Progenitor cell of endocrine pancreas (in vitro differentiated cells): ENCODE results near the gene PCGF5. TPM values are rescaled to one million over a fixed set of nuclear protein-coding genes. Genes with fewer than 3 reads are reported as not detected.

Experiments used
- DNase-seq: peaks from one replicate; pipeline ENCODE4 v3.0.0; 2021; ENCODE audit warnings: low spot score; ENCODE audit not compliant: unreplicated experiment
- H3K27ac Mint-ChIP-seq: 2 replicates; pipeline ENCODE4 v1.8.0; 2021; ENCODE audit warnings: mild to moderate bottlenecking, moderate library complexity, mixed read lengths
- H3K27me3 Mint-ChIP-seq: 2 replicates; pipeline ENCODE4 v1.8.0; 2021; ENCODE audit warnings: mixed read lengths
- H3K36me3 Mint-ChIP-seq: 2 replicates; pipeline ENCODE4 v1.8.0; 2022; ENCODE audit warnings: mixed read lengths; ENCODE audit not compliant: insufficient read depth
- H3K4me1 Mint-ChIP-seq: 2 replicates; pipeline ENCODE4 v1.8.0; 2021; ENCODE audit warnings: low read depth, mixed read lengths
- H3K4me3 Mint-ChIP-seq: 2 replicates; pipeline ENCODE4 v1.8.0; 2021; ENCODE audit warnings: low read depth, mild to moderate bottlenecking, moderate library complexity, mixed read lengths
- H3K9me3 Mint-ChIP-seq: 2 replicates; pipeline ENCODE4 v1.8.0; 2021; ENCODE audit warnings: low read depth, mixed read lengths
- CTCF ChIP-seq: fragments of 200-600 bp; sonication (generic); IDR thresholded peaks from one replicate; pipeline ENCODE4 v1.5.0; 2021; ENCODE audit warnings: antibody characterized with exemption, mild to moderate bottlenecking; ENCODE audit not compliant: unreplicated experiment
- total RNA-seq: library from RNA; stranded (reverse); gene quantifications from 2 replicates; pipeline ENCODE4 v1.2.1, GENCODE V29; 2021

PCGF5 gene
- total RNA-seq, 1 donor from 2014 or later: 19.2 TPM

DNA sequence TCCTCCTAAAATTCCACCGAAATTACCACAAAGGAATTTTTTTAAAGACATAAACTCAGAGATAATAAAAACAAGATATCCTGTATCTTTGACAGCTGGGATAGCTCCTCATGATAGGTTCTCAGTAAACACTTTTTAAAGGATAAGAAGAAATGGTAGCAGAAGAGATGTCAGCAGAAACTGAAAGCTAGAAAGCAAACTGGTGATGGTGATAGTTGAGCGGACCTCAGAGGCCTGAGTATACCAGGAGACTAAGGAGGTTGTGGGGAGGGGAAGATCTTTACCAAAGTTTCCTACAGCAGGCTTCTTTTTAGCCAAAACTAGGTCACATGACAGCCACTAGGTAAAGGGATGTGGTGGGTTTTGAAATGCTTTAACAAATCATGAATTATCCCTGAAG, 22.5 kb downstream of the PCGF5 start:
- TF ChIP-seq CTCF: no peak
- Mint-ChIP-seq H3K9me3 (no peaks in the 10 kb centered on the region), H3K27me3 (no peaks in the 10 kb centered on the region), H3K27ac (no peak overlapping the region), H3K4me1 (peaks cover 6% of the 10 kb centered on the region), H3K36me3 (peaks cover 1% of the 10 kb centered on the region), H3K4me3 (no peak overlapping the region)
- DNase-seq: no peak

DNA sequence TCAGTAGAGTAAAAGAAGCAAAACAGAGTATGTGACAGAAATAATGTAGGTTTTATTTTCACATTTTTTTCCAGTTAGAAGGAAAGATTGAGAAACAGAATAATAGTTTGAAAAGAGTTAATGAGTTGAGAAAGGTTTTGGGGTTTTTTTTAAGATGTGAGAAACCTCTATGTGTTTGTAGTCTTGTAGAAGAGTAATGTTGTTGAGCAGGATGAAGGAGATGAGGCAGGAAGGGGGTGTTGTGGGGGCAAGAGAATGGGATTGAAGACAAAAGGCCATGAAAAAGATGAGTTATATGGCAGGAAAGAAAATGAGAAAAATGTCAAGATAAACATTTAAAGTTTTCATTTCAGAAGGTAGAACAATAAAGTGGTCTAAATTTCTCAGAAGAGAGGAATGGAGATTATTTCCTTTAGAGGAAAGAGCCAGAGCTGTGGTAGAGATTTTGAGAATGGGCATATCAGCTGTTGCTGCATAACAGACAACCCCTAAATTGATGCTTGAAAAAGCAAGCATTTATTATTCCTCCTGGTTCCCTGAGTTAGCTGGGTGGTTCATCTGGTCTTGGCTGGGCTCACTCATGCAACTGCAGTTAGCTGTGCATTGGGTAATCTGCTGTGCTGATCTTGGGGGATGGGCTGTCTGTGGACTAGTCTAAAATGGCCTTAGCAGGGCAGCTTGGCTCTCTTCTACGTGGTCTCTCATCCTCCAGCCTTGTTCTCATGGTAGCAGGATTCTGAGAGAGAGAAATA, 27.1 kb downstream of the PCGF5 start:
- H3K27me3 Mint-ChIP-seq: no peaks in the 10 kb centered on the region
- DNase-seq: no peak
- no peaks in the 10 kb centered on the region for H3K36me3 Mint-ChIP-seq
- no peak overlapping the region for H3K4me3 Mint-ChIP-seq
- no peak for TF ChIP-seq CTCF
- peaks cover 1% of the 10 kb centered on the region for H3K4me1 Mint-ChIP-seq
- H3K27ac Mint-ChIP-seq: no peak overlapping the region
- H3K9me3 Mint-ChIP-seq: no peaks in the 10 kb centered on the region

DNA sequence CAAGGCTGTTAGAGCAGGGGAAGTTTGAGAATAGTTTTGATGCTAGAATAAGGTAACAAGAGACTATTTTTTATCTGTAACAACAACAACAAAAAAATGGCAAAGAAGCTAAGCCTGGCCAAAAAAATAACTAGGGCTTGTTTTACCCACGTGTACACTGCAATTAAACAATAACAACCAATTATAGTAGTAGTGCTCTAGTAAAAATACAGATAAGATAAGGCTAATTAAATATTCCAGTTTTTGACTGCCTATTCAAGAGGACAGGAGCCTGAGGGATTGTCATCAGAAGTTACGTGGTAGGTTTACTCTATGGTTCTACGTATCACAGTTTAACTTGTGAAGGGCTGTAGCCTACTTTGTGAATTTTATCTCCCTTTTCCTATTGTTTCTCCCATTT, 29.2 kb downstream of the PCGF5 start:
- no peak for DNase-seq
- Mint-ChIP-seq H3K36me3 (peaks cover 10% of the 10 kb centered on the region), H3K9me3 (no peaks in the 10 kb centered on the region), H3K4me3 (no peak overlapping the region), H3K27me3 (no peaks in the 10 kb centered on the region), H3K27ac (no peak overlapping the region), H3K4me1 (peaks cover 1% of the 10 kb centered on the region)
- TF ChIP-seq CTCF: no peak

GRCh38 chr10:91250341-91250740, 29.9 kb downstream of the PCGF5 start:
- H3K4me3 Mint-ChIP-seq: no peak overlapping the region
- no peak overlapping the region for H3K27ac Mint-ChIP-seq
- no peak for TF ChIP-seq CTCF
- no peak for DNase-seq
- peaks cover 1% of the 10 kb centered on the region for H3K4me1 Mint-ChIP-seq
- no peaks in the 10 kb centered on the region for H3K9me3 Mint-ChIP-seq
- peaks cover 14% of the 10 kb centered on the region for H3K36me3 Mint-ChIP-seq
- H3K27me3 Mint-ChIP-seq: no peaks in the 10 kb centered on the region

DNA sequence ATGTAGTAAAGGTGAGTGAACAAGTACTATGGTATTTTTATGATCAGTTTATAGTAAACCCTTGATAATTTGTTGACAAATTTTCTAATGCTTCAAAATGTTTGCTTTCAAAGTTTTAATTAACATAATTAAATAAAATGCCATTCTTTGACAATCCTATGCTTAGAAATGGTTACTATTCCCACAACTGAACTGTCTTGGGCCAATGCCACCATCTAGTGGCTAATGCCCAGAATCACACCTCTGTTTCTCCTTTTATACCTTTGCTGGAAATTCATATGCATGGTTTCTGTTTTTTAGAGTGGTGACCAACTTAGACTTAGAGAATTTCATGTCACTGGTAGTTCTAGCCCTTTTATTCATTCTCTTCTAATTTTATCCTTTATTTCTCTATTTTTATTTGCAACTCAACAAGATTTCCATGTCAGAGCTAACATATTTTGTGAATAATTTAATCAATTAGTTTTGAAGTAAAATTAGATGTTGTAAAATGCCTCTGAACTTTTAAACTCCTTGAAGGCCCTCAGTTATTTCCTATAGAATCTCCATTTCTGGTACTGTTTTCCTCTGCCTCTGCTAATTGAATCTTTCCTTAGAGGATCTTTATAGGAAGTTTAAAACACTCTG, 31.1 kb downstream of the PCGF5 start:
- H3K9me3 Mint-ChIP-seq: no peaks in the 10 kb centered on the region
- DNase-seq: peak; percentile 19
- peaks cover 16% of the 10 kb centered on the region for H3K36me3 Mint-ChIP-seq
- no peaks in the 10 kb centered on the region for H3K27me3 Mint-ChIP-seq
- no peak overlapping the region for H3K27ac Mint-ChIP-seq
- no peak overlapping the region for H3K4me3 Mint-ChIP-seq
- TF ChIP-seq CTCF: peak; percentile 96
- H3K4me1 Mint-ChIP-seq: peaks cover 1% of the 10 kb centered on the region
